GM19035 (cell line): ENCODE measurements around the gene MAN2A1.
"Not testable (repeated sequence)": the region's sequence is repeated elsewhere in the genome, so short reads cannot be mapped to it uniquely, and the experiment has no call there.

Source experiments
- ATAC-seq: cut with Tn5 transposase; IDR thresholded peaks from one replicate; pipeline ENCODE4 v1.9.1; 2021; ENCODE audit not compliant: unreplicated experiment

The MAN2A1 gene

DNA sequence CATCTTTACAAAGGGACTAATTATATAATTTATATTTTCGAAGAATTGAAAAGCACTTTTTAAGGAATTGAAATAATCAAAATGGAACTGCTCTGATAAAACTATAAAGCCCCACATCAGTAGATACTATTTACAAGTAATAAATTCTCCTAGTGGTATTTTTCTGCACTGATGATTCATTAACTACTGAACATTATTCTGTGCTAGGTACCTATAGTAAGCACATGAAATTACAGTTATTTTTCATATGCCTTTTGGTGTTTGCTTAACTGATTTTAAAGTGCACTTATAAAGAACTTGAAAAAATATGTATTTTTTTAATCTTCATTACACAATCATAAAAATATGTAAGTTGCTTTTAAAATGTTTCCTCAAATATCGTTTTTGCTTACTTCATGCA lies 123.0 kb downstream of the MAN2A1 start:
- no peak for ATAC-seq

GRCh38 chr5:109816732-109817131 lies 127.0 kb downstream of the MAN2A1 start:
- ATAC-seq: no peak

DNA sequence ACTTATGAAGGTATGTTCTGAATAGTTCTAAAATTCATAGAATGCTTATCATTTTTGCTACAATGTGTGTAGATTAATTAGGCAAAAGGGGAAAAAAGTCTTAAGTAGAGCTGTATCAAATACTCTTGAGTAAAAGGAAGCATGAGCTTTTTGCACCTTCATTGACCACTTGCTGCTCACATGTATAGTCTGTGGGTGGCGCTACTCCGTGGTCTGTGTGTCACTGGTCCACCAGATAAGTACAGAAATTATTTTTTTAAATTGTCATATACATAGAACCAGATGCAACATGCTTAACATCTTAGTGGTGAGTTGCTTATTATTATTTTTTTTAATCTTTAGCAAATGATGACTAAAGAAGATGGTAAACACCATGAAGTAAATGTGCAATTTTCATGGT lies 130.2 kb downstream of the MAN2A1 start:
- no peak for ATAC-seq

DNA sequence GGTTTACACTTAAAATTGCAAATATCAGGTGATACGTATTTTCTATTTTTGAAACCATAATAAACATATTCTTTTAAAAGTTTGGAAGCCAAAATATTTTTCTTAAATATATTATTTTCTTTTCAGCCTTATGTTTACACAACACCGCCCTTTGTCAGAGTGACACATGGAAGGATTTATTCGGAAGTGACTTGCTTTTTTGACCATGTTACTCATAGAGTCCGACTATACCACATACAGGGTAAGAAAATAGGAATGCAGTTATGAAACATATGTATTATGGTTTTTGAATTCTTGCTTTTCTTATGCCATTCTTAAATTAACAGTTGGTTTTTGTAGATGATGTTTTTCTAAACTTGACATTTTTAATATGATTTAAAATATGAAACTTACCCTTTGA lies 133.9 kb downstream of the MAN2A1 start:
- ATAC-seq: no peak

DNA sequence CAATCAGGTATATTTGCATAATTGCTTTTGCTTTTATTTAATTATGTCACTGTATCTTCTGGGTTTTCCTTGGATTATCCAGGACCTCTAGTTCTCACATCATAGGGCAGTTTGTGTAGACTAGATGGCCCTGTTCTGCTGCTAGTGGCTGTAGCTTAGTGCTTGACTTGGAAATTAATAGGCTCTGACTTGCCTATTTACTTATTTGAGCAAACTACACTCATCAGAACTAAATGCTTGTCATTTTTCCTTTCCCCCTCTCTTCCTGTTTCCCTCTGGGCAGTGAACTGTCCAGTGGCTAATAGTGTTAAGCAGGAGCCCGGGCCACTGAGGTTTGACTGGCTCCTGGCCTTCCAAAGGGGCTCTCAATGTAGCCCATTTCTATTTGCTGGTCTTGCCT lies 135.7 kb downstream of the MAN2A1 start:
- ATAC-seq: no peak

DNA sequence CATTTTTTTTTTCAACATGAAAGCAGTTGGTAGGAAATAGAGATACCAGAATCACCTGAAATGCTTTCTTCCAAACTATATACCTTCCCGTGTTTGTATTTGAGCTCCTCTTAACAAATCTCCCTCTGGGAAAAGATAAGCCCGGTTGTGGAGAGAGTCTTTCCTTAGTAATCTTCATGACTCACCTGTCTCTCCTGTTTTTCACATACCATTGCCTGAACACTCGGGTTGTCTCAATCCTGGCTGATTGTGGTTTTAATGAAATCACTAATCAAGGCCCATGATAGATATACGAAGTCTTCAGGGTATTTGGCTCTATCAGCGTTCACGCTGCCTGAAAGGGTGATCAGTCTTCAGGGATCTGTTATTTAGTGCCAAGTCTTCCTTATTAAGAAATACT lies 136.7 kb downstream of the MAN2A1 start:
- no peak for ATAC-seq

GRCh38 chr5:109829331-109829730 lies 139.6 kb downstream of the MAN2A1 start:
- no peak for ATAC-seq

DNA sequence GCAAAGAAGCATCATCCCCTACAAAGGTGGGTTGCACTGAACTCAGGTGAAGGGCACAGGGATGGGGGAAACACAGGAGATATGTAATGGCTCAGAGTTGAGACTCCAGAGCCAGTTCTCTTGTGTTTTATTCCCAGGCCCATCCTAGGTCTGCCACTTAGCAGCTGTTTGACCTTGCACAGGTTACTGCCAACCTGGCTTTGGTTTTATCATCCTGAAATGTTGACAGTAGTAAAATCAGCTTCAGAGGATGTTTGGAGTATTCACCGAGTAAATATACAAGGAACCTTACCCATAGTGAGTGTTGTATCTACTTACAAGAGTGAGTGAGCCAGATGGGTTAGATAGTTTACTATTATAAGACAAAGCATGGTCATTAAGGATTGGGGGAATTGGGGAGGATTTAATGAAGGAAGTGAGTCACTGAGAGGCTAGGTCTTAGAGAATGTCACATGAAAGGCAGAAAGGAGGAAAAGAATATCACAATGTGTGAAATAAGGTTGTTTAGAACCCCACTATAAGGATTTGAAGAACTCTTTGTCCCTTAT lies 141.3 kb downstream of the MAN2A1 start:
- no peak for ATAC-seq

DNA sequence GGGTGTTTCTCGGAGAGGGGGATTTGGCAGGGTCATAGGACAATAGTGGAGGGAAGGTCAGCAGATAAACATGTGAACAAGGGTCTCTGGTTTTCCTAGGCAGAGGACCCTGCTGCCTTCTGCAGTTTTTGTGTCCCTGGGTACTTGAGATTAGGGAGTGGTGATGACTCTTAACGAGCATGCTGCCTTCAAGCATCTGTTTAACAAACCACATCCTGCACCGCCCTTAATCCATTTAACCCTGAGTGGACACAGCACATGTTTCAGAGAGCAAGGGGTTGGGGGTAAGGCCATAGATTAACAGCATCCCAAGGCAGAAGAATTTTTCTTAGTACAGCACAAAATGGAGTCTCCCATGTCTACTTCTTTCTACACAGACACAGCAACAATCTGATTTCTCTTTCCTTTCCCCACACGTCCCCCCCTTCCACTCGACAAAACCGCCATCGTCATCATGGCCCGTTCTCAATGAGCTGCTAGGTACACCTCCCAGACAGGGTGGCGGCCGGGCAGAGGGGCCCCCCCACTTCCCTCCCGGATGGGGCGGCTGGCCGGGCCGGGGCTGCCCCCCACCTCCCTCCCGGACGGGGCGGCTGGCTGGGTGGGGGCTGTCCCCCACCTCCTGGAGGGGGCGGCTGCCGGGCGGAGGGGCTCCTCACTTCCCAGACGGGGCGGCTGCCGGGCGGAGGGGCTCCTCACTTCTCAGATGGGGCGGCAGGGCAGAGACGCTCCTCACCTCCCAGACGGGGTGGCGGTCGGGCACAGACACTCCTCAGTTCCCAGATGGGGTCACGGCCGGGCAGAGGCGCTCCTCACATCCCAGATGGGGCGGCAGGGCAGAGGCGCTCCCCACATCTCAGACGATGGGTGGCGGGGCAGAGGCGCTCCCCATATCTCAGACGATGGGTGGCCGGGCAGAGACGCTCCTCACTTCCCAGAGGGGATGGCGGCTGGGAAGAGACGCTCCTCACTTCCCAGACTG lies 142.8 kb downstream of the MAN2A1 start:
- ATAC-seq: not testable (repeated sequence)

GRCh38 chr5:109833946-109834345 lies 144.2 kb downstream of the MAN2A1 start:
- ATAC-seq: no peak

GRCh38 chr5:109836280-109836679 lies 146.6 kb downstream of the MAN2A1 start:
- ATAC-seq: no peak

- no peak for ATAC-seq
These were observed 147.6 kb downstream of the MAN2A1 start for GRCh38 chr5:109837231-109837861.

- ATAC-seq: no peak
These were observed 148.4 kb downstream of the MAN2A1 start for GRCh38 chr5:109838157-109838556.

DNA sequence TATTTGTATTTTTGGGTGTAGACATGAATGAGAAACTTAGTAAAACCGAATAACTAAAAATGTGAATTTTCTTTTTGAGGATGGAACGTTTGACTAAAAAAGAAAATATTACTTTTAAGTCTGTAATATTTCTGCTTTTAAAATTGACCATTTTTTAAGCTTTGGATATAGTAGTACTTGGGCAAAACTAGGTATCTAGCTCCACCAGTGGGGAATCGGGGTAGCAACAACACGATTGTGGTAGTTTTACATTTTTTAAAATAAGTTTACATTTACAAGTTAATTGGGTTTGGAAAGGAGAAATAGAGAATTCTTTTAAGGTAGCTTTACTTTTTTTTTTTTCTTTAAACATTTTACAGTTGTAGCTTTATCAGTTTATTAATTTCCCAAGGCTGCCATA lies 154.4 kb downstream of the MAN2A1 start:
- ATAC-seq: no peak

DNA sequence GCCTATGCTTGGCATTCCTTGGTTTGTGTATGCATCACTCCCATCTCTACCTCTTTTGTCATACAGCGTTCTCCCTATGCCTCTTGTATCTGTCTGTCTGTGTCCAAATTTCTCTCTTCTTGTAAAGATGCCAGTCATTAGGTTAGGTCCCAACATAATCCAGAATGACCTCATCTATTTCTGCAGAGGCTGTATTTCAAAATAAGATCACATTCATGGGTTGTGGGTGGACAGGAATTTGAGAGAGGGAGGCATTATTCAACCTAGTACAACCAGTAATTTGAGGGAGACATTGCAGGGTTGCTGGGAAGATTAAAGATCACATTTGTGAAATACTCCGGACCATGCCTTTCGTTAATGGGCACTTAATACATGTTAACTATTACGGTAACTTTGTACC lies 155.0 kb downstream of the MAN2A1 start:
- ATAC-seq: no peak

GRCh38 chr5:109848130-109848529 lies 158.4 kb downstream of the MAN2A1 start:
- no peak for ATAC-seq

- ATAC-seq: no peak
These were observed 159.9 kb downstream of the MAN2A1 start for GRCh38 chr5:109849478-109850088.

- ATAC-seq: no peak
These were observed 162.8 kb downstream of the MAN2A1 start for GRCh38 chr5:109852371-109853155.

DNA sequence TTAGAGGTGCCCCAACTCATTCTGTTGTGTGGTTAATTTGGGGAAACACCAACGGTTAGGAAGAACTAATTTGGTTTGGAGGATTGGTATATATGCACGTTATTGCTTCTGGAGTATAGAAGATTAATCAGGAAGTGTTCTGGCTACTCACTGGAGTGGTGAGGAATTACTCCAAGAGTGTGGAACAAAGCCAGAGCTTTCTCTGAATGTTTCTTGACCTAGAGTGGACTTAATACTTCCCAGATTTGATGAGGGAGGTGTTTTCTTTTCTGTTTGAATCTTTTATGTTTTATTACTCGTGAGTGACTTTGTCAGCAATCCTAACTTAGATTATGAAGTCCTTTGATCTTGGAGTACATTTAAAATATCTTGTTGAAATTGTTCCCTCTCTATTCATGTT lies 163.7 kb downstream of the MAN2A1 start:
- no peak for ATAC-seq

DNA sequence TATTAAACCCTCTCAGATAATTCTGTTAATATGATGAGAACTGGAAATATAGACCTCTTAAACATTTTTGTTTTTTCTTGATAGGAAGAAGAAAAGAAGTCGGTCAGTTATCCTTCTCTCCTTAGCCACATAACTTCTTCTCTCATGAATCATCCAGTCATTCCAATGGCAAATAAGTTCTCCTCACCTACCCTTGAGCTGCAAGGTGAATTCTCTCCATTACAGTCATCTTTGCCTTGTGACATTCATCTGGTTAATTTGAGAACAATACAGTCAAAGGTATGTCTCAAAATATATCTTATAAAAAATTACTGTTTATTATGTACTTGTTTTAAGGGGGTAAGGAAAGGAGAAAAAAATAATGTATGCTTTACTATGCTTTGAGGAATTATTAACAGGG lies 165.3 kb downstream of the MAN2A1 start:
- no peak for ATAC-seq
